NCI-H345 (cell line): Measurements from ENCODE around the gene SORD.
"Not testable (repeated sequence)": the region's sequence is repeated elsewhere in the genome, so short reads cannot be mapped to it uniquely, and the experiment has no call there.

Source experiments
- DNase-seq: peaks from one replicate; lab custom pipeline; 2025; lab: John Stamatoyannopoulos, UW

Gene SORD

GRCh38 chr15:45024649-45025048 is 1.7 kb downstream of the SORD start:
- DNase-seq = not testable (repeated sequence)

- not testable (repeated sequence) for DNase-seq
Measured at GRCh38 chr15:45025627-45026026, 2.6 kb downstream of the SORD start.

- no peak for DNase-seq
Measured at GRCh38 chr15:45026651-45027190, 3.7 kb downstream of the SORD start.

GRCh38 chr15:45027220-45027619 is 4.2 kb downstream of the SORD start:
- no peak for DNase-seq

- no peak for DNase-seq
Measured at GRCh38 chr15:45030743-45031142, 7.7 kb downstream of the SORD start.

DNA sequence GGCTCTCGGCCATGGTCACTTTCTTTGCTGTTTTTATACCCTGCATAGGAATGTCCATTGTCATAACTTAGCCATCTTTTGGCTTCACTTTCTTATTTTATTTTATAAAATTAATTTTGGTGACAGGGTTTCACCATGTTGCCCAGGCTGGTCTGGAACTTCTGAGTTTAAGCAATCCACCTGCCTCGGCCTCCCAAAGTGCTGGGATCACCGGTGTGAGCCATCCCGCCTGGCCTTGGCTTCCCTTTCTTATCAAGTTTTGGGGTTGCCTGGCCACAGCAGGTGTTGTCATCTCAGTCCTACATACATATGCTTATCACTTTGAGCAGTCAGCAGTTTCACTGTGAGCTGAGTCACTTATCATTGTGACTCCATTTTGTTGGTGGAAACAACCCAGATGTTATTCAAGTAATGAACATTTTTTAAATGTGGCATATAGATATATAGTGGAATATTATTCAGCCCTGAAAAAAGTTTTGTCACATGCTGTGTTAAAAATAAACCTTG is 8.6 kb downstream of the SORD start:
- not testable (repeated sequence) for DNase-seq

- DNase-seq = not testable (repeated sequence)
Measured at GRCh38 chr15:45032501-45032900, 9.5 kb downstream of the SORD start.

DNA sequence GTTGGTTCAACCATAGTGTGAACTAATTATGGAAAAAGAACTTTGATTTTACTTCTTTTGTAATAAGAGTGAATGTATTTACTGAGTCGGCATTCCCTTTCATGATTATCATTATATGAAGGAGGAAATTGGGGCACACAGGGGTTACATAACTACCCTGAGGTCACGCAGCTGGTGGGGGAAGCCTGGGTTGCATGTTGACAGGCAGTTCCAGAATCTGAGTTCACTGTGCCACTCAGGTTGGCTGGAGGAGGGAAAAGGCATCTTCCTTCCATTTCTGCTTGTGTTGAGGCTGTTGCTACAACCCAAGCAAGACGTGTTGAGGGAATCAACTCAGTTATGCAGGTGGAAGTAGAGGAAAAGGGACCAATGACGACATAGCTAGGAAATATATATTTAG is 11.1 kb downstream of the SORD start:
- not testable (repeated sequence) for DNase-seq

- not testable (repeated sequence) for DNase-seq
Measured at GRCh38 chr15:45034600-45035375, 11.8 kb downstream of the SORD start.

DNA sequence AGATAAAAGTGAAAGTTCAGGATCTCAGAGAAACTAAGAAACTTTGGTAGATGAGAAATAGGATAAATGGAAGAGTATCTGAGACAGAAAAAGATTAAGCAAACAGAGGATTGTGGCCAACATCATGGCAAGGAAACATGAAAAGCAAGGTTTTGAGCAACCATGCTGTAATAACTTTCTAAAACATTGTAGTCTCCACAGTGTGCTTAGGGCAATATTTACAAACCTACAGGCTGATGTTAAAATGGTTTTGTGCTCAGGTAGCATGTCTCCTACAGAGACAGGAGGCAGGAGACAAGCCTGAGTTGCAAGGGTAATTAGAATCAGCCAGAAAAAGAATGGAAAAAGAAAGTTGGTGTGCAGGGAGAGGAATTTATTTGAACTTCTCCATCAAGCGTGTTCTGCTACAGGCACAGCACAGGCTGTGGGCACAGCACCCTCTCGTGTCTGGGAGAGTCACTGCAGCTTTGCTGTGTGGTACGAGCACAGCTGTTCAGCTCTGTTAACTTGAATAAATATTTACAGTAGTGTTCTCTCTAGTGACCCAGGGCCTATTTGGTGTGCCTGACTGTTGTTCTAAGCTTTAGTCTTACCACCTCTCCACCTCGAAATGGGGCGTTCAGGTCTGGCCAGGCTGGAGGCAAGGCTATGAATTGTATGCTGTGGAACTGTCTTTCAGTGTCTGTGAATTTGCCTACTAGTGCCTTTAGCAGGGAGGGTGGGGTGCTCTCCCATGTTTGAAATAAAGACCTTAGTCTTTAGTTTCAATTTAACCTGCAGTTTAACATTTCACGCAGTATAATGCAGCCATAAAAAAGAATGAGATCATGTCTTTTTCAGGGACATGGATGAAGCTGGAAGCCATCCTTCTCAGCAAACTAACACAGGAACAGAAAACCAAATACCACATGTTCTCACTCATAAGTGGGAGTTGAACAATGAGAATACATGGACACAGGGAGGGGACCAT is 14.1 kb downstream of the SORD start:
- DNase-seq = peak; percentile 84

GRCh38 chr15:45037936-45038335 is 14.9 kb downstream of the SORD start:
- no peak for DNase-seq

- DNase-seq = not testable (repeated sequence)
Measured at GRCh38 chr15:45040396-45040795, 17.4 kb downstream of the SORD start.

- not testable (repeated sequence) for DNase-seq
Measured at GRCh38 chr15:45041538-45041937, 18.5 kb downstream of the SORD start.

- DNase-seq = not testable (repeated sequence)
Measured at GRCh38 chr15:45042859-45043258, 19.9 kb downstream of the SORD start.

- not testable (repeated sequence) for DNase-seq
Measured at GRCh38 chr15:45044270-45044669, 21.3 kb downstream of the SORD start.

DNA sequence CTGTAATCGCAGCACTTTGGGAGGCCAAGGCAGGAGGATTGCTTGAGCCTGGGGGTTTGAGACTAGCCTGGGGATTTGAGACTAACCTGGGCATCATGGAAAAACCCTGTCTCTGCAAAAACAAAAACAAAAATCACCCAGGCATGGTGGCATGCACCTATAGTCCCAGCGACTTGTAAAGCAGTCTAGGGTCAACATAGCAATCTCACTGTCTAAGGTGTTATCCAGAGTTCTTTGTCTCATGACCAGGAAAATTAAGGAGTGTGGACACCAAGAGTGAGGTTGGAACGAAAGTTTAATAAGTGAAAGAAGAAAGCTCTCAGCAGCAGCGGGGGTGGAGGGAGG is 25.4 kb downstream of the SORD start:
- not testable (repeated sequence) for DNase-seq

DNA sequence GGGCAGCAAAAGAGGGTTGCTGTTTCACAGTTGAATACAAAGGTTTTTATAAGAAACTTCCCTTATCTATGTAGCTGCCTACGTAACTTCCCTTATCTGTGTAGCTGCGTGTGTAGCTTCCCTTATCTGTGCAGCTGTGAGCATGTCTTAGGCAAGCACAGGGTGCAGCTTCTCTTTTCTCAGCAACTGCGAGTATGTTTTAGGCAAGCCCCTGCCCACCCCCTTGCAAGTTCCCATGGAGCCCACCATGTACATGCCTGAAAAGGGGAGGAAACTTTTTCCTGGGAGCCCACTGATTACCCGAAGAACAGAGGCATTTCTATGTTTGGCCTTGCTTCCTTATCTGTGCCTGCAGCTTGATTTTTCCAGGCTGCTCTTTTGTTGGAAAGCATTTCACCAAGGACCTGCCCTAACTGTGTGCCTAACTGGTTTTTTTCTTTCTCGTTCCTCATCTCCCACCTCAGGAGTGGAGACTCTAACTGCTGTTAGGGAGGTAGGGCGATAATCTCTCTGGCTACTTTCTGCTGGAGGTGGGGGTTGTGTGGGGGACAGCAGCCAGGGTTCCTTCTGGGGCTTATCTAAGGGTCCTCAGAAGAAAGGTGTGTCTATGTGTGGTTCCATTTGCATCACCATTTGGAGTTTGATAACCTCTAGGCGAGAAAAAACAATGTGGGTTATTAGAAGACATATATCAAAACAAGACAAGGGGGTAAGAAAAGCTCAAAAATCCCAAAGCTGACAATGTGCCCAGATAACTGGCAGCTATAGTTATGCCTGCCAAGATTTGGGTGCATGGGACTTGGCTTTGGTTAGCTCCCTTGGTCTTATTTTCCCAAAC is 26.0 kb downstream of the SORD start:
- DNase-seq = no peak

GRCh38 chr15:45050587-45050986 is 27.6 kb downstream of the SORD start:
- DNase-seq = no peak

DNA sequence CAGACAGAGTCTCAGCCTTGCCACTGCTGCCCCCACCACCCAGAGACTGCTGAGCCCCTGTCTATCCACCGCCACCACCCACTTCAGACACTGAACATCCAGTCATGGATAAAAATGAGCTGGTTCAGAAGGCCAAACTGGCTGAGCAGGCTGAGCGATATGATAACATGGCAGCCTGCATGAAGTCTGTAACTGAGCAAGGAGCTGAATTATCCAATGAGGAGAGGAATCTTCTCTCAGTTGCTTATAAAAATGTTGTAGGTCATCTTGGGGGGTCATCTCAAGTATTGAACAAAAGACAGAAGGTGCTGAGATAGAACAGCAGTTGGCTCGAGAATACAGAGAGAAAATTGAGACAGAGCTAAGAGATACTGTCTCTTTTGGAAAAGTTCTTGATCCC is 29.7 kb downstream of the SORD start:
- not testable (repeated sequence) for DNase-seq

DNA sequence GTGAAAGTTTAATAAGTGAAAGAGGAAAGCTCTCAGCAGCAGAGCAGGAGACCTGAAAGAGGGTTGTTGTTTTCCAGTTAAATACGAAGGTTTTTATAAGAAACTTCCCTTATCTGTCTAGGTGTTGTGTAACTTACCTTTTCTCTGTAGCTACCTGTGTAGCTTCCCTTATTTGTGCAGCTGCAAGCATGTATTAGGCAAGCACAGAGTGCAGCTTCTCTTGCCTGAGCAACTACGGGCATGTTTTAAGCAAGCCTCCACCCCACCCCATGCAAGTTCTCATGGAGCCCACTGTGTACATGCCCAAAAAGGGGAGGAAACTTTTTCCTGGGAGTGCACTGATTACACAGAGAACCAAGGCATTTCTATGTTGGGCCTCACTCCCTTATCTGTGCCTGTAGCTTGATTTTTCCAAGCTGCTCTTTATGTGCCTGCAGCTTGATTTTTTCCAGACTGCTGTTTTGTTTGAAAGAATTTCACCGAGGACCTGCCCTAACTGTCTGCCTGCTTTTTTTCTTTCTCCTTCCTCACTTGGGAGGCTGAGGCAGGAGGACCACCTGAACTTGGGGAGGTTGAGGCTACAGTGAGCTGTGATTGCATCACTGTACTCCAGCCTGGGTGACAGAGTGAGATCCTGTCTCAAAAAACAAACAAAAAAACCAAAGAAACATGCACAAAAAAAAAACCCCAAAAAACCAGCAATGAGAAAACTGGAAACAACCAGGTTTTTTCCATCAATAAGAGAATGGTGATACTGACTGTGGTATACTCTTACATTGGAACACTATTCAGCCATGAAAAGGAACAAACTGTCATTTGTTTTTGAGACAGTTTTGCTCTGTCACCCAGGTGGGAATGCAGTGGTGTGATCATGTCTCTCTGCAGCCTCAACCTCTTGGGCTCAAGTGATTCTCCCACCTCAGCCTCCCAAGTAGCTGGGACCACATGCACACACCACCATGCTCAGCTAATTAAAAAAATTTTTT is 36.0 kb downstream of the SORD start:
- DNase-seq = not testable (repeated sequence)
